K562 (cell line): ENCODE results near the gene ALOXE3. TPM values are rescaled to one million over a fixed set of nuclear protein-coding genes. Genes with fewer than 3 reads are reported as not detected.

Source experiments
- EP400 ChIP-seq: fragments of 450-650 bp; IDR thresholded peaks from 2 replicates; pipeline ENCODE4 v1.6.1; 2017; ENCODE audit warnings: antibody characterized with exemption, mild to moderate bottlenecking, moderate library complexity
- GTF2E2 ChIP-seq: fragments of 200-800 bp; sonication (Bioruptor generic); IDR thresholded peaks from 2 replicates; pipeline ENCODE4 v1.6.1; 2016; ENCODE audit warnings: missing genetic modification characterization, missing compliant biosample characterization
- KAT7 ChIP-seq: sonication (generic); formaldehyde crosslinking; IDR thresholded peaks from 2 replicates; pipeline ENCODE4 v1.8.0; 2022; ENCODE audit warnings: missing genetic modification reagents, mild to moderate bottlenecking, borderline replicate concordance
- LEF1 ChIP-seq: fragments of 450-650 bp; IDR thresholded peaks from 2 replicates; pipeline ENCODE4 v1.6.1; 2016; ENCODE audit warnings: mild to moderate bottlenecking
- MAZ ChIP-seq, 2 experiments: fragments of 450-650 bp in 1 of 2; sonication (generic) in 1 of 2; formaldehyde crosslinking; IDR thresholded peaks in 1 of 2; conservative IDR thresholded peaks in 1 of 2; 2 replicates each; pipeline versions ENCODE4 v1.4.0 to v1.5.0; 2020; ENCODE audit warnings: mild to moderate bottlenecking in 1 of 2, missing genetic modification reagents in 1 of 2
- MED1 ChIP-seq: sonication (generic); formaldehyde crosslinking; IDR thresholded peaks from 2 replicates; pipeline ENCODE4 v1.8.1; 2023; ENCODE audit warnings: missing genetic modification reagents, borderline replicate concordance
- NELFE ChIP-seq: IDR thresholded peaks from 2 replicates; pipeline ENCODE4 v1.6.1; 2011; ENCODE audit warnings: mild to moderate bottlenecking; ENCODE audit not compliant: insufficient read depth, insufficient read length
- NFYB ChIP-seq: IDR thresholded peaks from 2 replicates; pipeline ENCODE4 v1.6.1; 2011; ENCODE audit warnings: mild to moderate bottlenecking, moderate library complexity; ENCODE audit not compliant: insufficient read length; ENCODE audit errors: extremely low read depth
- PKNOX1 ChIP-seq: fragments of 450-650 bp; IDR thresholded peaks from 2 replicates; pipeline ENCODE4 v1.6.1; 2016
- SMARCA5 ChIP-seq: fragments of 450-650 bp; IDR thresholded peaks from 2 replicates; pipeline ENCODE4 v1.6.1; 2016
- TAL1 ChIP-seq: fragments of 450-650 bp; IDR thresholded peaks from 2 replicates; pipeline ENCODE4 v1.6.1; 2016; ENCODE audit warnings: mild to moderate bottlenecking
- TFAM ChIP-seq: fragments of 250-450 bp; sonication (Bioruptor Pico); conservative IDR thresholded peaks from 2 replicates; pipeline ENCODE4 v1.5.0; 2021; ENCODE audit warnings: mild to moderate bottlenecking, moderate library complexity
- ZNF395 ChIP-seq: fragments of 200-800 bp; sonication (Bioruptor generic); IDR thresholded peaks from 2 replicates; pipeline ENCODE4 v1.6.1; 2017; ENCODE audit warnings: missing genetic modification characterization, missing compliant biosample characterization
- ZNF431 ChIP-seq: sonication (generic); formaldehyde crosslinking; IDR thresholded peaks from 2 replicates; pipeline ENCODE4 v1.8.0; 2022; ENCODE audit warnings: mild to moderate bottlenecking, missing genetic modification reagents
- polyA plus RNA-seq, 8 experiments: library from polyadenylated mRNA; depleted of rRNA in 4 of 8; stranded (reverse) in 5 of 8; unstranded in 3 of 8; fragments of >200 nt; fragmentation: Nextera tagmentation in 2 of 8; fragmentation: Illumina TruSeq in 1 of 8; extraction: Ambion mirVana in 2 of 8; extraction: Trizol in 1 of 8; gene quantifications; 2 replicates each; pipeline versions ENCODE4 v1.2.1 to v1.2.3, GENCODE V29; 2011 to 2014; ENCODE audit warnings: inconsistent platforms in 1 of 8, missing spikeins in 1 of 8
- total RNA-seq, 7 experiments: library from RNA; depleted of rRNA in 6 of 7; stranded (reverse); fragments of >200 nt in 6 of 7; fragmentation: Illumina TruSeq in 2 of 7; extraction: Trizol in 2 of 7; gene quantifications; 2 replicates each; pipeline versions ENCODE4 v1.2.1 to v1.2.3, GENCODE V29; 2011 to 2021; ENCODE audit warnings: low replicate concordance in 1 of 7
- TF ChIP-seq, protein P1 (sequence below): fragments of 200-400 bp; formaldehyde crosslinking; IDR thresholded peaks from 2 replicates; pipeline ENCODE4 v1.6.1; 2017; ENCODE audit warnings: mild to moderate bottlenecking, low read depth, low read length, moderate library complexity
- TF ChIP-seq, protein P2 (sequence below), 2 experiments: fragments of 250-450 bp in 1 of 2; fragments of 450-650 bp in 1 of 2; sonication (Bioruptor Pico) in 1 of 2; IDR thresholded peaks; 2 replicates each; pipeline versions ENCODE4 v1.6.1 to v1.8.0; 2016 to 2021; ENCODE audit warnings: mild to moderate bottlenecking in 2 of 2, moderate library complexity in 2 of 2, missing compliant biosample characterization in 1 of 2, missing genetic modification characterization in 1 of 2
- TF ChIP-seq, protein P3 (sequence below): sonication (generic); formaldehyde crosslinking; IDR thresholded peaks from 2 replicates; pipeline ENCODE4 v1.9.0; 2022; ENCODE audit warnings: mild to moderate bottlenecking, missing genetic modification reagents
- TF ChIP-seq, protein P4 (sequence below): IDR thresholded peaks from 3 replicates; pipeline ENCODE4 v1.6.1; 2011; ENCODE audit warnings: borderline replicate concordance, mild to moderate bottlenecking, moderate library complexity; ENCODE audit not compliant: insufficient read length; ENCODE audit errors: extremely low read depth

ALOXE3 gene
- total and polyA plus RNA-seq, 9 of the 15 experiments (the other 6 are each of a cell fraction or from before 2014, with no cell fraction given): 0.04 TPM; not detected in 8

- TF ChIP-seq, protein P1, sequence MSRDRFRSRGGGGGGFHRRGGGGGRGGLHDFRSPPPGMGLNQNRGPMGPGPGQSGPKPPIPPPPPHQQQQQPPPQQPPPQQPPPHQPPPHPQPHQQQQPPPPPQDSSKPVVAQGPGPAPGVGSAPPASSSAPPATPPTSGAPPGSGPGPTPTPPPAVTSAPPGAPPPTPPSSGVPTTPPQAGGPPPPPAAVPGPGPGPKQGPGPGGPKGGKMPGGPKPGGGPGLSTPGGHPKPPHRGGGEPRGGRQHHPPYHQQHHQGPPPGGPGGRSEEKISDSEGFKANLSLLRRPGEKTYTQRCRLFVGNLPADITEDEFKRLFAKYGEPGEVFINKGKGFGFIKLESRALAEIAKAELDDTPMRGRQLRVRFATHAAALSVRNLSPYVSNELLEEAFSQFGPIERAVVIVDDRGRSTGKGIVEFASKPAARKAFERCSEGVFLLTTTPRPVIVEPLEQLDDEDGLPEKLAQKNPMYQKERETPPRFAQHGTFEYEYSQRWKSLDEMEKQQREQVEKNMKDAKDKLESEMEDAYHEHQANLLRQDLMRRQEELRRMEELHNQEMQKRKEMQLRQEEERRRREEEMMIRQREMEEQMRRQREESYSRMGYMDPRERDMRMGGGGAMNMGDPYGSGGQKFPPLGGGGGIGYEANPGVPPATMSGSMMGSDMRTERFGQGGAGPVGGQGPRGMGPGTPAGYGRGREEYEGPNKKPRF: no peak
- TF ChIP-seq ZNF395 (no peak), PKNOX1 (peak; percentile 71), ZNF431 (CRISPR knock-in tag) (no peak), TAL1 (peak; percentile 10; the same call in 1 of the 2 replicates), SMARCA5 (0 out of 2 replicates have a peak, but pooled peaks have one; percentile 12), MED1 (CRISPR knock-in tag) (no peak), EP400 (peak; percentile 51; the same call in 1 of the 2 replicates), NFYB (no peak), TFAM (no peak), LEF1 (no peak), GTF2E2 (tag) (no peak), MAZ (CRISPR knock-in tag; conservative IDR thresholded peaks at IDR 0.05 in 1 of 2, IDR thresholded peaks at IDR 0.05 in 1 of 2) (peak; percentile 69 to 77), KAT7 (no peak), NELFE (no peak)
- TF ChIP-seq, protein P2, sequence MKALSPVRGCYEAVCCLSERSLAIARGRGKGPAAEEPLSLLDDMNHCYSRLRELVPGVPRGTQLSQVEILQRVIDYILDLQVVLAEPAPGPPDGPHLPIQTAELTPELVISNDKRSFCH (CRISPR knock-in tag; IDR thresholded peaks at IDR 0.05): no peak
- TF ChIP-seq, protein P2 (tag; IDR thresholded peaks at IDR 0.05): no peak
- TF ChIP-seq, protein P3, sequence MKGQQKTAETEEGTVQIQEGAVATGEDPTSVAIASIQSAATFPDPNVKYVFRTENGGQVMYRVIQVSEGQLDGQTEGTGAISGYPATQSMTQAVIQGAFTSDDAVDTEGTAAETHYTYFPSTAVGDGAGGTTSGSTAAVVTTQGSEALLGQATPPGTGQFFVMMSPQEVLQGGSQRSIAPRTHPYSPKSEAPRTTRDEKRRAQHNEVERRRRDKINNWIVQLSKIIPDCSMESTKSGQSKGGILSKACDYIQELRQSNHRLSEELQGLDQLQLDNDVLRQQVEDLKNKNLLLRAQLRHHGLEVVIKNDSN (CRISPR knock-in tag): no peak
- TF ChIP-seq, protein P4, sequence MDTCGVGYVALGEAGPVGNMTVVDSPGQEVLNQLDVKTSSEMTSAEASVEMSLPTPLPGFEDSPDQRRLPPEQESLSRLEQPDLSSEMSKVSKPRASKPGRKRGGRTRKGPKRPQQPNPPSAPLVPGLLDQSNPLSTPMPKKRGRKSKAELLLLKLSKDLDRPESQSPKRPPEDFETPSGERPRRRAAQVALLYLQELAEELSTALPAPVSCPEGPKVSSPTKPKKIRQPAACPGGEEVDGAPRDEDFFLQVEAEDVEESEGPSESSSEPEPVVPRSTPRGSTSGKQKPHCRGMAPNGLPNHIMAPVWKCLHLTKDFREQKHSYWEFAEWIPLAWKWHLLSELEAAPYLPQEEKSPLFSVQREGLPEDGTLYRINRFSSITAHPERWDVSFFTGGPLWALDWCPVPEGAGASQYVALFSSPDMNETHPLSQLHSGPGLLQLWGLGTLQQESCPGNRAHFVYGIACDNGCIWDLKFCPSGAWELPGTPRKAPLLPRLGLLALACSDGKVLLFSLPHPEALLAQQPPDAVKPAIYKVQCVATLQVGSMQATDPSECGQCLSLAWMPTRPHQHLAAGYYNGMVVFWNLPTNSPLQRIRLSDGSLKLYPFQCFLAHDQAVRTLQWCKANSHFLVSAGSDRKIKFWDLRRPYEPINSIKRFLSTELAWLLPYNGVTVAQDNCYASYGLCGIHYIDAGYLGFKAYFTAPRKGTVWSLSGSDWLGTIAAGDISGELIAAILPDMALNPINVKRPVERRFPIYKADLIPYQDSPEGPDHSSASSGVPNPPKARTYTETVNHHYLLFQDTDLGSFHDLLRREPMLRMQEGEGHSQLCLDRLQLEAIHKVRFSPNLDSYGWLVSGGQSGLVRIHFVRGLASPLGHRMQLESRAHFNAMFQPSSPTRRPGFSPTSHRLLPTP: peak; percentile 34
These were observed 35.8 kb upstream of the ALOXE3 start (continued) for GRCh38 chr17:8153957-8154607.
